ENCODE results near the gene RGS7BP.
"Not testable (repeated sequence)": the region's sequence is repeated elsewhere in the genome, so short reads cannot be mapped to it uniquely, and the experiment has no call there.

The RGS7BP gene

DNA sequence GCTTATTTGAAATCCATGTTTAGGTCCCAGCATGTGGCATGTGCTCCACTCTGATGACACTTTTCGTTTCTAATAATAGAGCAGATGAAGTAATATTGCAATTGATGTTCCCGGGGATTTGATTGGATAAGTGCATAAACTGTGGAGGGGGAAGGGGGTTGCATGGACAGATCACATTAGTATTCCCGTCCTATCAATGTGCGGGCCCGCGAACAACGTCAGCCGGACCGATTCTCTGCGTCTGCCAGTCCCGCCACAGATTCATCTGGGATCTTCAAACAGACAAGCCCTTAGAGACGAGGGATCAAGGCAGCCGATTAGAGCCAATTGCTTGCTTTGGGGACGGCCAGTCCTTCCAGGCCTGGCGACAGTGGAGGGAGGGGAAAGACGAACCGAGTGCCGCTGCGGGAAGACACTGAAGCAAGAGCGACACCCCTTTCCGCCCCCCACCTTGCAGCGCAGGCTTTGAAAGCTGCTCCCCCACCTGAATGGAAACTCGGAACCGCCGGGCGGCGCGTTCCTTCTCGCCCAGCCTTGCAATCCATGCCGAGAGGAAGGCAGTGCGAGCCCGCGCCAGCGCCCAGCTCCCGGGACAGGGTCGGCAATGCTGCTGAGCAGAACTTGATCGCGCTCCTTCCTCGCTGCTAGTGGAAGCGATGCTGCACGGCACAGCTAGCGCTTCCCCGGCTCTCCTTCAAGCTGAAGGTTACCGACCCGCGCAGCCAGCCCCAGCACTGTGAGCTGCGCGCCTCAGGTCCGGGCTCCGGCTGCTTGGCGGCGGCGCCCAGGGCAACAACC is at the start of gene RGS7BP:
Gene RGS7BP, plus strand, starts transcription at position 247 of the 798 bp plus-strand sequence. CDS start 610 bp downstream, outside the sequence.
- DNase-seq: no peak

DNA sequence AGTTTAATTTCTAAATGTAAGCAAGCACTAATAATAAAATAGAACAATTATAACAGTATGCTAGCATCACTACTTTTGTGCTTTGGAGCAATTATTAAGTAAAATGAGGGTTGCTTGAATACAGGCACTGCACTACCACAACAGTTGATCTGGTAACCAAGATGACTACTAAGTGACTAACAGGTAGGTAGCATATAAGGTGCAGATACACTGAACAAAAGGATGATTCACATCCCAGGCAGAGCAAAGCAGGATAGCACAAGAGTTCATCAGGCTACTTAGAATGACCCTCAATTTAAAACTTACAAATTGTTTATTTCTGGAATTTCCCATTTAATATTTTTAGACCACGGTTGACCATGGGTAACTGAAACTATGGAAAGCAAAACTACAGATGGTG is 48.0 kb upstream of the RGS7BP start:
- no peak for DNase-seq

DNA sequence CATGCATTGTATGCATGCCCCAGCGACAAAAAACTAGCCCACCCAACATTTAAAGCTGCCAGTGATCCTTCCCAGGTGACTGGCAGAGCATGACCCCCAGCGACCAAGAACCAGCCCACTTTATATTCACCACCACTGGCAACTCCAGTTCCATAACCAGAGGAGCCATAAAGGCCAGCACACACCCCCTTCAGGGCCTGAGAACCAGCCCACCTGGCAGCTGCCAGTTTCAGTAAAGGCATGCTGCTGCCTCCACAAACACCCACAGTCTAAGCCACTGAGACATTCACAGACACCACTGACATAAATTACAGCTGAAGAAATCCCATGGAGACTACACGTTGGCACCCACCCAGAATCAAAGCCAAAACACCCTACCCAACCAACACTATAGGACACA is 46.9 kb upstream of the RGS7BP start:
- no peak for DNase-seq

DNA sequence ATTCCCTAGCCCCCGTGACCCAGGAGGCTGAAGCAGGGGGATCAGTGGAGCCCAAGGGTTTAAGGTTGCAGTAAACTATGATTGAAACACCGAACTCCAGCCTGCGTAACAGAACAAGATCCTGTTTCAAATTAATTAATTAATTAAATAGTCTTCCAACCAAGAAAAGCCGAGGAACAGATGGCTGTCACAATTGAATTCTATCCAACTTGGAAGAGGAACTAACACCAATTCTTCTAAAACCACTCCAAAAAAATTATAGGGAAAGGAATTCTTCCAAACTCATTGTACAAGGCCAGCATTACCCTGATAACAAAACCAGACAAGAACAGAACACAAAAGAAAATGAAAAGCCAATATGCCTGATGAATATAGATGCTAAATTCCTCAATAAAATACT is 43.4 kb upstream of the RGS7BP start:
- no peak for DNase-seq

DNA sequence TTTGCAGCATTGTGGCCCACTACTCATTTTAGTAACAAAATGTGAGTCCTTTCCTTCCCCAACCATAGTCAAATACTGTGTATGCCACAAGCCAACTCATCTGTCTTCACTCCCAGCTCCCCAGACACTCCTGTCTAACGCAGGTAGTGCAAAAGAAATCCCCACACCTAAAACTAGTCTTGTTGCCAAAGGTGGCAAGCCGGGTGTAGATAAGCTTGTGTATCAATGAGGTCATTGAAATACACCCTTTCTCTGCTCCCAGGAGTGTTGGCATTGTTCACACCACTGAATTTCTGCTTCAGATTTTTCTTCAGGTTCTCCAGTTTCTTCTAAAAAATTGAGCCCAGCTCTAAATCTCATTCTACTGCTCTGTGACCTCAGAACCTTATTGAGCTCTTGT is 19.7 kb upstream of the RGS7BP start:
- DNase-seq: no peak

DNA sequence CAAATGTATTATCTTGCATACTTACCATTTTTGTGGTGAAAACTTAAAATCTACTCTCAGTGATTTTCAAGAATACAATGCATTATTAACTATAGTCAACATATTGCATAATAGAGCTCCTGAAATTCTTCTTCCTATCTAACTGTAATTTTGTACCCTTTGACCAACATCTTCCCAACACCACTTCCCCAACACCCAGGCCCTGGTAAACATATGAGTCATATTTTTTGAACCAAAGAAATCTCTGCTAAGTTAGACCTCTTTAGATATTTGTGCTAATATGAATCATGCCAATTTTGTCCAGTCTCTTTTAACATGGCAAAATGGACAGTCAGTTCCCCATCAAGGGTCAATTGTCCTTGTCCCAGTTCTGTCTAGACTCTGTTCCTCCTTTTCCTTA is 18.5 kb upstream of the RGS7BP start:
- no peak for DNase-seq

DNA sequence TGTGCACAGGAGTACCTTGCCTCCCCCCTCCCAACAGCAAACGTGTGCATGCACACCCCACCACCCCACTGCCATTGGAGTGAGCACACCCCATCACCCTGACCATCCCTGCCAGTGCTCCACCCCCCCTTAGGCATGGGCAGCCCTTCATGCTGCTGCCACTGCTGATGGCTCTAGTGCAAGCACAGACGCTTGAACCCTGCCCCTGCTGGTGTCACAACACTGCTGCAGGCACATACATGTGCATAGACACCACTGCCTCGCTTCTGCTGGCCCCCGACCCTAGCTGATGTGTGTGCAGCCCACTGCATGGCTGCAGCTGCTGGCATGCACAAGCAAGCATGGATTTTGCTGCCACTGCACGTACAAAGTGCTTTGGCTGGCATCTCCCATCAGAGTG is 16.0 kb upstream of the RGS7BP start:
- DNase-seq: no peak

DNA sequence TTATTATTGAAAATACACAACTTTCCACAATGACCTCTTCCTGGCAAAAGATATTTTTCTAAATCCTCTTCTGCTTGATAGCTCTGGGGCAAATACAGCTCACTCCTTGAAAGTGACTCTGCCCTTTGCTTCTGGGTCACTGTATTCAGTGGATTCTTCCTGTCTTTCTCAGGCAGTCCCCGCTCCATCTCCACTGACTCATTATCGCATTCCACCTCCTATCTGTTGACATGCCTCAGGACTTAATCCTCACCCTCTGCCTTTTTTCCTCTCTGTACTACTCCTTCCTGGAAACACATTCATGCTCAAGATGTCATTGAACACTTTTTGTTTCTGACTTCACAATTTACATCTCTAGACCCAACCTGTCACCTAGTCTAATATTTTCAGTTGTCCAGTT is 8.4 kb upstream of the RGS7BP start:
- no peak for DNase-seq

DNA sequence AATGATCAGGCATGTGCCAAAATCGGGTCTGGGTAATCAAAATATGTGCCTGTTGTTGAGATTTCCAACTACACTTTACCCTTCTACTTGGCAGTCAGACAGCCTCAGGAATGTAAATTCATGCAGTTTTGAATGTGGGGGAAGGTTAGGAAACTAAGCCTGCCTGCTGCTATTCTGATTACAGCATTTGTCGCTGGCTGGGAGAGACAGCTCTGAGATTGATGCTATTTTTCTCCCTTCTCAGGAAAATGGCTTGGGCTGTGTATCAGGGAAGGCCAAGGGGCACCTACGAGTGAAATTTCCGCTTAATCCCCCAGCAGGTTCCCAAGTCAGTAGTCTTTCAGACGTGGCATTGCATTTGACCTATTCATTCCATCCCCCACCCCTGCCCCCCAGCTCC is 3.6 kb upstream of the RGS7BP start:
- no peak for DNase-seq

DNA sequence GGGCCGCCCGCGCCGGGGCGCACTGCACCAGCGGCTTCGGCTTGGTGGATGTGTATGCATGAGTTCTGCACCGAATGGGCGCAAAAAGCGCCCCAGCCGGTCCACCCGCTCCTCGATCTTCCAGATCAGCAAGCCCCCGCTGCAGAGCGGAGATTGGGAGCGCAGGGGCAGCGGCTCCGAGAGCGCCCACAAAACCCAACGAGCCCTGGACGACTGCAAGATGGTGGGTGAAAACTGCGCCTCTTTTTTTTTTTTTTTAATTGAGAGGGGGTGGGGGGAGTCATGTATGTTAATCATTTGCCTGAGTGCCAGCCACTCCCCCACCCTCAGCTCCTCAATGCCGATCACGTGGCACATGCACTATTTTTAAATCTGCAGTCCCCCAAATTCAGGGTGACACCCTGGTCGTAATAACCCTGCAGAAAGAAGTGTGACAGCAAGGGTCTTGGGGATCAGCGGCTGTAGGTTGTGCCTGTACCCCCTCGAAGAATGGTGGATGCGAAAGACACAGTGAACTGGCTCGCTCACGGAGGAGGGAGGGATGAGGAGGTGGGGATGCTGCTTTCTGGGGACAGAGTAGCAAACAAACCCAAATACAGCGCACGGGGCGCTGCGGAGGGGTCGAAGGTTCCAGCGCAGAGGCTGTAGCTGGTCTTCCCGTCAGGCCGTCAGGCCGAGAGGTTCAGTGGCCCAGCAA is 900 bp downstream of the RGS7BP start:
- no peak for DNase-seq

DNA sequence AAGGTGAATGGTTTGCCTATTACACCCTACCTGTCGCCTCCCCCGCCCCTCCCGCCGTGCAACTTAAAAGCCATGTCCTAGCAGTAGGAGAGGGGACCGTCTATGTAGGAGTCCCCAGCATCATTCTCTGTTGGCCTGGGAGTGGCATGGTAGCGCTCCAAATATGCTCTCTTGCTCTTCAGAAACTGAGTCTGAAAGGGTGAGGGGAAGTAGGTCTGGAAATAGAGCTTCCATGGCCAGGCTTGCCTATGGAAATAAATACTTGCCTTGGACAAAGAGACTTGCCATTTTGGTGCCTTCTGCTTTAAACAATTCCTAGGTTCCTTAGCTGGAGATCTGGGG is 1.4 kb downstream of the RGS7BP start:
- no peak for DNase-seq

DNA sequence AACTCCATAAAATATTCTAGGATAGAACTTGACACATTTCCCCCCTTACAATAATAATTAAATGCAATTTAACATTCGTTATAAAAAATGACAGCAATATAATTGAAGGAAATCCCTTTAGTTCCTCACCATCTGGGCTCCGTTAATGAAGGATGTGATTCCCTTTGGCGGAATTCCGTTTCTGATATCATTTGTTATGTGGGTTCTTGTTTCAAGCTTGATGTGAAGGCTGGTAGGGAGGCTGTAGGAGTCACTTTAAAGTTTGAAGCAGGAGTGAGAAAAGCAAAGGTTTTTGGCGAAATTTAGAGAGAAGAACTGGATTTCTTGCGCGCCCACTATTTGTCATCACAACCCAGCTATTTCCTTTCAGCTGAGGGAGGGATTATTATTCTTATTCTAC is 4.0 kb downstream of the RGS7BP start:
- DNase-seq: no peak

DNA sequence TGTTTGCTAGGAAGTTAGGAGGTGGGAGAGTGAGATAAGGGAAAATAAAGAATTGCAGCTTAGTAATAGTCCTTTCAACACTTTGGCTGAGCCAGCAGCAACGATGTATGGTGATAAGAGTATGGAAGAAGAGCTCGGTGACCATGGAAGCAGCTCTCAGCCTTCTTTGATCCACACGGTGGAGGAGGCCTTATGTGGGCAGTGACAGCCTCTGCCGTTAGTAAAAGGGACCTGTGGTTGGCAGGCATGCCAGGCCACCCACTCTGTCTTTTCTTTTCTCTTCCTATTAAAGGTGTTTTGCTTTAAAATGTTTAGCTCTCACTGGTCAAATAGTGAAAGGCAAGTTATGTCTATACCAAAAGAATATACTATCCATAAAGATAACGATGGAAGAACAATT is 7.7 kb downstream of the RGS7BP start:
- no peak for DNase-seq

DNA sequence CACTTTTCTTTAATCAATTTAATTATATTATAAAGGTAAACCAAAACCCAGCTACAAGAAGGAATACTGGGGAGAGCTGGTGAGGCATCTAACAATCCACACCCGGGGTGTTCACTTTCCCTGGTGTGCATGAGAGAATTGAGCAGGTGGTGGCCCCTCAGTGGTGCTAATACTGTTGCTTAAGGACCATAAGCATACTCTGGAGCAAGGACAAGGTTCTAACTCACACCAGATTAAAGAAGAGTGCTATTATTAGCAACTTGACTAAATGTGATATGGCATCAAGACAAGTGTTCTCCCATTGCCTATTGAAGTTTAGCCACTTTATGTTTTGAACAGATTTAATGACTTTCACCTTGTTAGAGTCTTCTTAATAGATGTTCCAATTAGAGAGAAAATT is 8.8 kb downstream of the RGS7BP start:
- no peak for DNase-seq

DNA sequence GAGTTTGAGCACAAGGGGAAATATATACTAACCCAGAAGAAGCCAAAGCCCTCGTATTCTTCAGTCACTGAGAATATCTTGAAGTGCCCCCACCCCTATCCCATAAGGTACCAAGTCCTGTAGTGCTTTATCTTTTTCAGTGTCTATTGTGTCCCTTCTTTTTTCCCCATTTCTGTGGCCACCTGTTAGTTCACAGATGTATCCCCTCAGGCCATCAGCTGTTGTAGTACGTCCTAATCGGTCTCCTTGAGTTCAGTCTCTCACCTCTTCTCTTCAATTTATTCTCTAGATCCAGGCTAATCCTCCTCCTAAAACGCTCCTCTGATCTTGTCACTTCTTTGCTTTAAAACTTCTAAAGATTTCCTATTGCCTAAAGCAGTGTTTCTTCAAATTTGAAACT is 10.4 kb downstream of the RGS7BP start:
- no peak for DNase-seq

DNA sequence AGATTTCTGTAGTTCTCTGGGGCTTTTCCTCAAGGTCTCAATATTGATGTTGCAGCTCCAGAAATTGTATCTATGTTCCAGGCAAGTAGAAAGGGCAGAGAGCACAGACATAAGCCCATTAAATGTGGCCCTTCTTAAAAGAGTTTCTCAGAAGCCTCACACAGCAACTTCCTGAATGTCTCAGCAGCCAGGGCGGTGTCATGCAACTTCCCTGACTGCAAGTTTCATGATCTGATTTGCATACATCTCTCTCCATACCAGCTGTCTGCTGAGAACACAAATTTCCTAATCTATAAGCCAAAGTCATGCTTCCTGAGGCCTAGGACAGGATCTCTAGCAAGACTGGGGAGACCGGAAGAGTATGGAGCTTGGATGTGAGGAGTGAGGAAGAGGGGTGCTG is 13.0 kb downstream of the RGS7BP start:
- no peak for DNase-seq

DNA sequence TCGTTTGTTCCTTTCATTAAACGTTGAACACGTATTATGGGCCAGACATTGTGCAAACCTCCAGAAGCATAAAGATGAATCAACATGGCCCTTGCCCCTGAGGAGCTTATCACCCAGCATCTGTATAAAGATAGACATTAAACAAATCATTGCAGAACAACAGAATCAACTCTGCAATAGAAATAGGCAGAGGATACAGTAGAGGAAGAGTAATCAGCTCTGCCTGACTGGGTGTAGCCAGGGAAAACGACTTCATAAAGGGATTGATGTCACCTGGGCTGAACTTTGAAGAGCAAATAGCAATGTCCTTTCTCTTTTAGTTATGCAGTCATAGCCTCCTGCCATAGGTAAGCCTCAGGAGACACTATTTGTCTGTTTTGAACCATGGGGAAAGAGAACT is 13.4 kb downstream of the RGS7BP start:
- no peak for DNase-seq

DNA sequence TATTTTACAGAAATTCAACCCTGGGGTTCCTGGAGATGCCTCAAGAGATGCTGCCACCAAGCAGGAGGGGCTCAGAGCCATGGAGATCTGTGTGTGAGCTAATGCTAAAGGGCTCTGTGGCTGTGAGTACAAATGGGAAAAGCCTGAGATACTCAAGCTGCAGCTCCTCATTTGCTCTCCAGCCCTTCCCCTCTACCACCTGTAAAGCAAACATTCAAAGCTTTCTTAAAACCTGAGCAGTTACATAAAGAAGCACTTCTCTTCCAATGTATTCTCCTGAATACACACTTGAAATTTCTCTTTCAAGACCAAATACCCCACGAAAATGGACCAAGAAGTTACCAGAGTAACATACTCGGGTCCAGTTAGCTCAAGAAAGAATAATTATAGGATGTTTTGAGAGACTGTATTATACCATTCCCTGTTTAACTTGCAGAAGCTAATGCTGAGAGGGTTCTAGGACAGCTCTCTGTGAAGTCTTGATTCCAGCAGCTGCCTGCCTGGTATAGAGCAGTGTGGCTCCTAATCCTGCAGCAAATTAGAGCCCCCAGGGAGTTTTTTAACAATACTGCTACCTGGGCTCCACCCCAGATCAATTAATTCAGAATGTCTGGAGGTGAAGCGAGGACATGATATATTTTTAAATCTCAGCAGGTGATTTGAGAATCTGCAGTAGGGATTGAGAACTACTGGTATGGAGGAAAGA is 21.1 kb downstream of the RGS7BP start:
- DNase-seq: no peak

DNA sequence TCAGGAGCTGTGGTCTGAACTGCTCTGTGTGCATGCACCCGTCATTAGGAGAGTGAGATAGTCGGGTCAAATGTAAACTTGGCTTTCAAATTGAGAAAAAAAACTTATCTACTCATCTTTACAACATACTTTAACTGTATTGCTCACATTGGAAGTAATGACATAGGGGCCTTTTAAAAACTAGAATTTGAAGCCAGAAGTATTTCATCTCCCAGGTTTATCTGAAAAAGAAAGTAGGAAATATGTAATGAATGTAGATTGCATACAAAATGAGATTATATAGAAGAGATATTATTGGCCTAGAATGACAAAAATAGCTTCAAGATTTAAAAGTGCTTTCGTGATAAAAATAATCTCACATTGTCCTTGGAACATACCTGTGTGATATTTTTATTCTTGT is 24.3 kb downstream of the RGS7BP start:
- DNase-seq: no peak

DNA sequence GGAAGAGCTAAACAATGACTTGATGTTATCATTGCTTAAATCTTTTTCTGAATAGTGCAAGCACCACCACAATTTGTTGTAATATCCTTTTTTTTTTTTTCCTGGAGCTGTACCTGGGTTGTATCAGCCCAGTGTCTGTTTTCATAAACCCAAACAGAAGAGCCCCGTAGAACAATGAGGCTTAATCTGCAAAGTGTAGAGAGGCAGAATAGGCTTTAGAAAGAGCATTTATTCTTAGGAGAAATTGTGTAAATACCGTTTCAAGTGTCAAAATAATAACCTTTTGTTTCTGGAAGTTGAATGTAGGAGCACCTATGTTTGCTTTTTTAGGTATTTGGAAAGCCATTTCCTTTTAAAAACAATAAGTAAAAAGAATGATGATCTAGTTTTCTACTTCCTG is 26.4 kb downstream of the RGS7BP start:
- DNase-seq: no peak

DNA sequence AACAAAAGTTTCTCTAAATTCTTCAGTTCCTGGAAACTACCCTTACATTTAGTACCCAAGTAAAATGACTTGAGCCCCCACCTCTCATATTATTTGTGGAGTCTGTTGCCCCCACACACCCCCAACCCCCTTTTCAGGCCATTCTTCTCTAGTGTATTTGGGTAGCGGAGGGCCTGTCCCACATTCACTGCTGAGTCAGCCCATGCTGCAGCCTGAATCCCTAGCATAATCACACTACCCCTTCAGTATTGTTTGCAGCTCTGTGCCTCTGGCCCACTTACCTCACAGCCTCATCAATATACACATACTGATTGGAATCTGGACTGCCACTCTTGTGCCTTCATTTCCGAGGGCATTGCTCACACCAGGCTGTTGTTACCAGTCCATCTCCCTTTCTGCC is 26.8 kb downstream of the RGS7BP start:
- DNase-seq: no peak

DNA sequence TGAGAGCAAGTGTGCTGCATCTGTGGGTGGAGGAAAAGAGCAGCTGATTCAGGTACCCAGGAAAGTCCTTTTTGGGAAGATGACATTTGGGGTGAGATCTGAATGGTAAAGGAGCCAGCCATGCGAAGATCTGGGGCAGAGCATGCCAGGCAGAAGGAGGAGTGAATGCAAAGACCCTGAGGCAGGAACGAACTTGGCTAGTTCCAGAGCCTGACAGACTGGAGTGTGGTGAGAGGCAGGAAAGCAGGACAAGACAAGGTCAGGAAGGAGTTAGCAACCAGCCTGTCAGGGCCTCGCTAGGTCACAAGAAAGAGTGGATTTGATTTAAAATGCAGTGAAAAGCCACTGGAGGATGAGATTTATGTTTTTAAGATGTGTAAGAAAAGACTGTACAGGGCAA is 28.2 kb downstream of the RGS7BP start:
- DNase-seq: no peak

DNA sequence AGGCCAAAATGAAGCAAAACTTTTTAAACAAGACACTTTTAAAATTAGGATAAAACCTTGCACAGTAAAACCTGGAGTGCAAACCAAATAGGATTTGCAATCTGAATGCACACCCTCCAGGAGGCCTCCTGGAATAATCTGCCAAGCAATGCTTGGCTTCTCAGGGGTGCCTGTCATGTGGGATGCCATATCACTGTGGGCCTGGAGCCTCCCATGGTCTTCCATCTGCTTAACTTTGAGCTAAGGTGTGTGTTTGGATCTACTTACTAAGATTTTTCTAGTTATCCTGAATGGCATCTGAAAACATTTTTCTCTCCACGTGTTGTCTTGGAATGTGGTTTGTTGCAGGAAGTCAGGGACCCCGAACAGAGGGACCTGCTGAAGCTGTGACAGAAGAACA is 52.1 kb downstream of the RGS7BP start:
- no peak for DNase-seq

DNA sequence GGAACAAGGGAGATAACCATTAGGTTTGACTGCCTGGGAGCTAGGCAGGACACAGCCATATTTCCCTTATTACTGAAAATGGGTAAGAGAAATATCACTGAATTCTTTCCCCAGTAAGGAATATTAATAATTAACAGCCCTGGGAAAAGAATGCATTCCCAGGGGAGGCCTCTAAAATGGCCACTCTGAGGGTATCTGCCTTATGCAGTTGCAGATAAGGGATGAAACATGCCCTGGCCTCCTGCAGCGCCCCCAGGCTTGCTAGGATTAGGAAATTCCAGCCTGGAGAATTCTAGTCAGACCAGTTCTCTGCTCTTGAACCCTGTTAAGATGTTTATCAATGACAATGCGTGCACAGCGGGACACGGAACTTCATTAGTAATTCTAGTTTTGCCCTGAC is 52.8 kb downstream of the RGS7BP start:
- DNase-seq: not testable (repeated sequence)

All from activated CD4-positive, alpha-beta T cell treated with anti-CD3 and anti-CD28 coated beads for 4 hours (primary cell).